ENCODE data around the gene NHP2. TPM values are rescaled to one million over a fixed set of nuclear protein-coding genes. Genes with fewer than 3 reads are reported as not detected.

NHP2 gene
- total RNA-seq (2014; rRNA removed; shearing (Covaris generic)) (452 and 455 TPM in 2 replicates), polyA plus RNA-seq (2016; fragmentation: Nextera tagmentation; extraction: Ambion mirVana) (435 and 450 TPM in 2 replicates)
- long read RNA-seq, transcript NHP2-201 (4 exons, 865 nt), result major isoform, 277 of 295 reads
- long read RNA-seq, transcript NHP2-202 (3 exons, 599 nt), result minor isoform, 12 of 295 reads
- long read RNA-seq, partial matches to known transcripts, result 0 of 295 reads
- long read RNA-seq, other reads (novel, unspliced or antisense), result 3 of 295 reads

GRCh38 chr5:178153530-178154340 is at the start of gene NHP2:
TSS of gene NHP2 (minus strand) at chr5:178153885. CDS start at chr5:178153817, 68 bp downstream.
- Histone ChIP-seq H3K79me2 (replicated peaks; ENCODE audit: insufficient read depth) (peaks cover 13% of the 10 kb centered on the region), H3K27me3 (ENCODE audit: insufficient read depth) (no peaks in the 10 kb centered on the region), H4K20me1 (replicated peaks; ENCODE audit: insufficient read depth) (peaks cover 17% of the 10 kb centered on the region), H3K9me2 (ENCODE audit: insufficient read depth) (no peaks in the 10 kb centered on the region), H3K27ac (ENCODE audit: low read depth) (0 out of 2 replicates have a peak within 1 kb of the TSS, but pooled peaks have one; percentile 27), H3K4me3 (peak within 1 kb of the TSS; percentile 72), H3K4me2 (peak within 1 kb of the TSS; percentile 90), H2AFZ (0 out of 2 replicates have a peak within 1 kb of the TSS, but pooled peaks have one; percentile 19), H3K36me3 (ENCODE audit: insufficient read depth) (peaks cover 12% of the 10 kb centered on the region), H3F3A (replicated peaks; ENCODE audit: low read depth) (peaks cover 42% of the 10 kb centered on the region), H3K4me1 (ENCODE audit: insufficient read depth) (peaks cover 5% of the 10 kb centered on the region; the same call in 1 of the 2 replicates)
- TF ChIP-seq POLR2AphosphoS5 (IDR thresholded peaks at IDR 0.05; ENCODE audit: low read depth) (peak; percentile 76), CREB1 (CRISPR knock-in tag; IDR thresholded peaks at IDR 0.05; ENCODE audit: low read depth) (peak; percentile 95), CTCF (conservative IDR thresholded peaks at IDR 0.05; ENCODE audit: low read depth in 2 of 2) (no peak), ZNF462 (CRISPR knock-in tag; IDR thresholded peaks at IDR 0.05) (no peak), ETS1 (IDR thresholded peaks at IDR 0.05) (no peak; the same call in 1 of the 2 replicates)
- DNase-seq (ENCODE audit: low spot score) (peak; percentile 100), ATAC-seq (peak; percentile 90)
- Mint-ChIP-seq H3K9me3 (no peaks in the 10 kb centered on the region; the same call in 2 of the 3 replicates), H3K36me3 (ENCODE audit: low read depth) (peaks cover 44% of the 10 kb centered on the region), H3K27me3 (ENCODE audit: insufficient read depth, low read depth, poor library complexity) (peaks cover 14% of the 10 kb centered on the region), H3K4me3 (peak within 1 kb of the TSS; percentile 97), H3K27ac (peak within 1 kb of the TSS; percentile 96), H3K4me1 (peaks cover 27% of the 10 kb centered on the region)
